GM19238 (cell line): ENCODE data around the gene TMEM62.
A peak's percentile ranks its signal among the peaks of the same experiment; 100 is the strongest.
"Not testable (repeated sequence)": the region's sequence is repeated elsewhere in the genome, so short reads cannot be mapped to it uniquely, and the experiment has no call there.

Experiments used
- DNase-seq: peaks from one replicate; pipeline ENCODE4 v3.0.0; 2011; ENCODE audit warnings: low spot score; ENCODE audit not compliant: insufficient read length

Gene TMEM62

GRCh38 chr15:43175656-43176309 lies 42.4 kb downstream of the TMEM62 start:
- not testable (repeated sequence) for DNase-seq

GRCh38 chr15:43177147-43177546 lies 43.8 kb downstream of the TMEM62 start:
- not testable (repeated sequence) for DNase-seq

- DNase-seq, result no peak
These were observed 49.9 kb downstream of the TMEM62 start for GRCh38 chr15:43183270-43183669.

GRCh38 chr15:43184407-43185124 lies 51.2 kb downstream of the TMEM62 start:
- DNase-seq, result no peak

GRCh38 chr15:43185157-43186002 lies 52.0 kb downstream of the TMEM62 start, which contains the start of gene CCNDBP1:
Gene CCNDBP1, plus strand, starts transcription at chr15:43185403. Its CDS starts 96 bp downstream, at chr15:43185499.
- DNase-seq, result peak; percentile 98

- DNase-seq, result peak; percentile 32
These were observed 52.6 kb downstream of the TMEM62 start for GRCh38 chr15:43186003-43186353.

GRCh38 chr15:43187544-43188155 lies 54.3 kb downstream of the TMEM62 start:
- DNase-seq, result no peak

- no peak for DNase-seq
These were observed 55.9 kb downstream of the TMEM62 start for GRCh38 chr15:43189296-43189695.

GRCh38 chr15:43190178-43190577 lies 56.8 kb downstream of the TMEM62 start:
- DNase-seq, result no peak

- DNase-seq, result no peak
These were observed 60.3 kb downstream of the TMEM62 start for GRCh38 chr15:43193710-43194109.

- DNase-seq, result no peak
These were observed 61.4 kb downstream of the TMEM62 start for GRCh38 chr15:43194795-43195194.

- no peak for DNase-seq
These were observed 63.6 kb downstream of the TMEM62 start for GRCh38 chr15:43196760-43197548.

- DNase-seq, result not testable (repeated sequence)
These were observed 64.4 kb downstream of the TMEM62 start for GRCh38 chr15:43197773-43198172.

GRCh38 chr15:43198556-43198955 lies 65.2 kb downstream of the TMEM62 start:
- not testable (repeated sequence) for DNase-seq

GRCh38 chr15:43198992-43199391 lies 65.6 kb downstream of the TMEM62 start:
- no peak for DNase-seq

GRCh38 chr15:43199945-43200488 lies 66.6 kb downstream of the TMEM62 start:
- no peak for DNase-seq

GRCh38 chr15:43204016-43204901 lies 70.9 kb downstream of the TMEM62 start:
- DNase-seq, result peak; percentile 46

GRCh38 chr15:43206054-43206453 lies 72.7 kb downstream of the TMEM62 start:
- DNase-seq, result no peak

GRCh38 chr15:43207024-43207423 lies 73.6 kb downstream of the TMEM62 start:
- no peak for DNase-seq
